IMR-90 (cell line): ENCODE data around the gene ACVR1B. TPM values are rescaled to one million over a fixed set of nuclear protein-coding genes. Genes with fewer than 3 reads are reported as not detected.

Source experiments
- ATAC-seq: fragments of 200-7000 bp; cut with Tn5 transposase; 2 replicates; pipeline ENCODE4 v1.9.1; 2020; ENCODE audit warnings: low read depth, mild to moderate bottlenecking, moderate library complexity
- BruUV-seq: library from RNA; stranded (reverse); fragments of 400-500 nt; replicated peaks from 2 replicates; lab custom pipeline; 2021; lab: Mats Ljungman, UMichigan
- CTCF ChIA-PET: fragments of 300-600 bp; formaldehyde crosslinking; extraction: SDS; loops from one replicate; lab custom pipeline; 2021; ENCODE audit warnings: antibody characterized with exemption; lab: Yijun Ruan, JAX
- POLR2A ChIA-PET: fragments of 300-600 bp; sonication (Branson Sonifier 250); formaldehyde crosslinking; loops from one replicate; lab custom pipeline; 2022; ENCODE audit warnings: antibody characterized with exemption; ENCODE audit not compliant: unreplicated experiment; lab: Charles Lee
- DNase-seq: peaks from one replicate; pipeline ENCODE4 v3.0.0; 2013
- H2AFZ ChIP-seq: replicated peaks from 2 replicates; pipeline ENCODE3; 2013; ENCODE audit warnings: low read length, mild to moderate bottlenecking; ENCODE audit not compliant: poor library complexity
- H2AK5ac ChIP-seq: 2 replicates; pipeline ENCODE4 v1.6.1; 2013; ENCODE audit warnings: low read depth, low read length, inconsistent platforms
- H2AK9ac ChIP-seq: replicated peaks from 2 replicates; pipeline ENCODE3; 2013; ENCODE audit warnings: mild to moderate bottlenecking, low read depth, low read length, moderate library complexity; ENCODE audit not compliant: poor library complexity
- H2BK120ac ChIP-seq: 2 replicates; pipeline ENCODE4 v1.6.1; 2013; ENCODE audit warnings: low read depth, low read length, inconsistent platforms
- H2BK15ac ChIP-seq: 3 replicates; pipeline ENCODE4 v1.6.1; 2013; ENCODE audit warnings: low read depth, low read length, inconsistent platforms
- H2BK20ac ChIP-seq: 2 replicates; pipeline ENCODE4 v1.6.1; 2013; ENCODE audit warnings: low read depth, mild to moderate bottlenecking, inconsistent platforms, low read length, moderate library complexity
- H2BK5ac ChIP-seq: 2 replicates; pipeline ENCODE4 v1.6.1; 2013; ENCODE audit warnings: mild to moderate bottlenecking, low read depth, low read length, inconsistent platforms; ENCODE audit not compliant: poor library complexity, severe bottlenecking
- H3K14ac ChIP-seq: replicated peaks from 2 replicates; pipeline ENCODE4 v1.6.1; 2013; ENCODE audit warnings: low read depth, low read length, inconsistent platforms
- H3K18ac ChIP-seq: 2 replicates; pipeline ENCODE4 v1.6.1; 2013; ENCODE audit warnings: low read depth, low read length, control low read depth
- H3K23ac ChIP-seq: 2 replicates; pipeline ENCODE4 v1.6.1; 2013; ENCODE audit warnings: low read depth, low read length, inconsistent platforms
- H3K27ac ChIP-seq: 2 replicates; pipeline ENCODE4 v1.5.1; 2013; ENCODE audit warnings: mild to moderate bottlenecking, control low read depth, low read length; ENCODE audit not compliant: insufficient read depth
- H3K27me3 ChIP-seq: 2 replicates; pipeline ENCODE4 v1.6.1; 2013; ENCODE audit warnings: low read length; ENCODE audit not compliant: control insufficient read depth, insufficient read depth
- H3K36me3 ChIP-seq: 2 replicates; pipeline ENCODE4 v1.6.1; 2013; ENCODE audit warnings: low read length, mixed read lengths; ENCODE audit not compliant: control insufficient read depth, insufficient read depth
- H3K4ac ChIP-seq: 2 replicates; pipeline ENCODE4 v1.6.1; 2013; ENCODE audit warnings: low read depth, low read length, inconsistent platforms
- H3K4me1 ChIP-seq: 2 replicates; pipeline ENCODE4 v1.6.1; 2013; ENCODE audit warnings: low read length, mixed read lengths; ENCODE audit not compliant: control insufficient read depth, insufficient read depth
- H3K4me2 ChIP-seq: 2 replicates; pipeline ENCODE4 v1.6.1; 2013; ENCODE audit warnings: low read depth, mild to moderate bottlenecking, control low read depth, low read length, moderate library complexity
- H3K4me3 ChIP-seq: 2 replicates; pipeline ENCODE4 v1.5.1; 2013; ENCODE audit warnings: low read depth, mild to moderate bottlenecking, control low read depth, low read length, moderate library complexity; ENCODE audit not compliant: insufficient read depth
- H3K56ac ChIP-seq: 2 replicates; pipeline ENCODE4 v1.6.1; 2013; ENCODE audit warnings: low read length, inconsistent platforms; ENCODE audit not compliant: insufficient read depth; ENCODE audit errors: extremely low read depth
- H3K79me1 ChIP-seq, 2 experiments: 2 replicates each; pipeline ENCODE4 v1.6.1; 2013; ENCODE audit warnings: low read length in 2 of 2, inconsistent platforms in 1 of 2, low read depth in 1 of 2
- H3K9ac ChIP-seq: 2 replicates; pipeline ENCODE4 v1.6.1; 2013; ENCODE audit warnings: low read depth, low read length, control low read depth
- H3K9me1 ChIP-seq: 2 replicates; pipeline ENCODE4 v1.6.1; 2013; ENCODE audit warnings: low read length, inconsistent platforms; ENCODE audit not compliant: insufficient read depth
- H3K9me3 ChIP-seq: 2 replicates; pipeline ENCODE4 v1.6.1; 2013; ENCODE audit warnings: low read length; ENCODE audit not compliant: control insufficient read depth, insufficient read depth
- H4K20me1 ChIP-seq: 2 replicates; pipeline ENCODE4 v1.6.1; 2013; ENCODE audit warnings: low read length, inconsistent platforms; ENCODE audit not compliant: insufficient read depth
- H4K5ac ChIP-seq: 2 replicates; pipeline ENCODE4 v1.6.1; 2013; ENCODE audit warnings: mild to moderate bottlenecking, low read depth, low read length, control low read depth
- H4K8ac ChIP-seq, 2 experiments: 2 replicates each; pipeline ENCODE4 v1.6.1; 2013; ENCODE audit warnings: low read depth in 2 of 2, low read length in 2 of 2, control low read depth in 1 of 2, inconsistent platforms in 1 of 2
- H4K91ac ChIP-seq: 2 replicates; pipeline ENCODE4 v1.6.1; 2013; ENCODE audit warnings: low read depth, low read length, inconsistent platforms; ENCODE audit not compliant: insufficient read depth
- BHLHE40 ChIP-seq: fragments of 150-350 bp; IDR thresholded peaks from 2 replicates; pipeline ENCODE4 v1.6.1; 2016; ENCODE audit warnings: mild to moderate bottlenecking, low read depth, low read length
- CEBPB ChIP-seq: IDR thresholded peaks from 2 replicates; pipeline ENCODE4 v1.6.1; 2012; ENCODE audit warnings: low read depth, low read length, improper control_type of control experiment
- CHD1 ChIP-seq: IDR thresholded peaks from 2 replicates; pipeline ENCODE4 v1.6.1; 2012; ENCODE audit warnings: low read depth, low read length, improper control_type of control experiment
- FOS ChIP-seq: fragments of 150-350 bp; IDR thresholded peaks from 2 replicates; pipeline ENCODE4 v1.6.1; 2016; ENCODE audit warnings: low read depth, low read length
- MAFK ChIP-seq: IDR thresholded peaks from 2 replicates; pipeline ENCODE4 v1.6.1; 2012; ENCODE audit warnings: low read depth, low read length, improper control_type of control experiment
- MAZ ChIP-seq: IDR thresholded peaks from 2 replicates; pipeline ENCODE4 v1.6.1; 2012; ENCODE audit warnings: low read depth, mild to moderate bottlenecking, low read length, improper control_type of control experiment, moderate library complexity, borderline replicate concordance
- MXI1 ChIP-seq: IDR thresholded peaks from 2 replicates; pipeline ENCODE4 v1.6.1; 2012; ENCODE audit warnings: low read depth, mild to moderate bottlenecking, low read length, moderate library complexity, borderline replicate concordance
- NFE2L2 ChIP-seq: fragments of 150-350 bp; IDR thresholded peaks from 2 replicates; pipeline ENCODE4 v1.6.1; 2016; ENCODE audit warnings: low read depth, mild to moderate bottlenecking, low read length
- RAD21 ChIP-seq: IDR thresholded peaks from 2 replicates; pipeline ENCODE4 v1.6.1; 2012; ENCODE audit warnings: low read length, improper control_type of control experiment
- RCOR1 ChIP-seq: IDR thresholded peaks from 2 replicates; pipeline ENCODE4 v1.6.1; 2012; ENCODE audit warnings: mild to moderate bottlenecking, low read length, improper control_type of control experiment; ENCODE audit not compliant: insufficient replicate concordance
- RFX5 ChIP-seq: IDR thresholded peaks from 2 replicates; pipeline ENCODE4 v1.8.0; 2012; ENCODE audit warnings: low read depth, mild to moderate bottlenecking, low read length, moderate library complexity
- SMC3 ChIP-seq: fragments of 150-350 bp; IDR thresholded peaks from 2 replicates; pipeline ENCODE4 v1.6.1; 2016; ENCODE audit warnings: low read depth, mild to moderate bottlenecking, antibody characterized with exemption, low read length, moderate library complexity
- WGBS, 2 experiments: methylation state at CpG; one replicate each; pipeline versions ENCODE4 v1.1.5 to v1.1.7; 2013; ENCODE audit warnings: missing lambda C conversion rate in 2 of 2; ENCODE audit not compliant: insufficient read length in 1 of 2; ENCODE audit errors: extremely low coverage in 2 of 2; 5-methylcytosine and 5-hydroxymethylcytosine counted together
- dilution Hi-C: fragments of 300-500 bp; cut with HindIII; formaldehyde crosslinking; loops from one replicate; pipeline ENCODE4 v1.14.3; 2018; ENCODE audit warnings: low sequenced_read_pairs; ENCODE audit not compliant: unreplicated experiment
- in situ Hi-C: fragments of 300-500 bp; cut with MboI; formaldehyde crosslinking; loops from 3 replicates; pipeline ENCODE4 v1.14.3; 2019; ENCODE audit warnings: low sequenced_read_pairs, inconsistent platforms, mixed read lengths
- intact Hi-C: fragments of 100-400 bp; cut with micrococcal nuclease; formaldehyde crosslinking; loops from 2 replicates; pipeline ENCODE4 v1.10.0; 2022
- polyA plus RNA-seq, 3 experiments: library from polyadenylated mRNA; depleted of rRNA; stranded (reverse); fragments of >200 nt; gene quantifications; 2 replicates each; pipeline ENCODE4 v1.2.3, GENCODE V29; 2012; ENCODE audit warnings: low replicate concordance in 1 of 3
- total RNA-seq: library from RNA; depleted of rRNA; stranded (reverse); fragments of >200 nt; gene quantifications from 2 replicates; pipeline ENCODE4 v1.2.3, GENCODE V29; 2012
- TF ChIP-seq, protein P1 (sequence below): fragments of 150-350 bp; IDR thresholded peaks from 2 replicates; pipeline ENCODE4 v1.6.1; 2016; ENCODE audit warnings: low read depth, mild to moderate bottlenecking, low read length, moderate library complexity, borderline replicate concordance
- TF ChIP-seq, protein P2 (sequence below): conservative IDR thresholded peaks from 2 replicates; pipeline ENCODE4 v1.5.1; 2012; ENCODE audit warnings: mild to moderate bottlenecking, low read depth, low read length, improper control_type of control experiment
- TF ChIP-seq, protein P3 (sequence below): fragments of 150-350 bp; IDR thresholded peaks from 2 replicates; pipeline ENCODE4 v1.6.1; 2017; ENCODE audit warnings: mild to moderate bottlenecking, antibody characterized with exemption, low read length, low read depth

Gene ACVR1B
- total and polyA plus RNA-seq, 2 of the 4 experiments (the other 2 are of a cell fraction) = 5.7 to 13.6 TPM

DNA sequence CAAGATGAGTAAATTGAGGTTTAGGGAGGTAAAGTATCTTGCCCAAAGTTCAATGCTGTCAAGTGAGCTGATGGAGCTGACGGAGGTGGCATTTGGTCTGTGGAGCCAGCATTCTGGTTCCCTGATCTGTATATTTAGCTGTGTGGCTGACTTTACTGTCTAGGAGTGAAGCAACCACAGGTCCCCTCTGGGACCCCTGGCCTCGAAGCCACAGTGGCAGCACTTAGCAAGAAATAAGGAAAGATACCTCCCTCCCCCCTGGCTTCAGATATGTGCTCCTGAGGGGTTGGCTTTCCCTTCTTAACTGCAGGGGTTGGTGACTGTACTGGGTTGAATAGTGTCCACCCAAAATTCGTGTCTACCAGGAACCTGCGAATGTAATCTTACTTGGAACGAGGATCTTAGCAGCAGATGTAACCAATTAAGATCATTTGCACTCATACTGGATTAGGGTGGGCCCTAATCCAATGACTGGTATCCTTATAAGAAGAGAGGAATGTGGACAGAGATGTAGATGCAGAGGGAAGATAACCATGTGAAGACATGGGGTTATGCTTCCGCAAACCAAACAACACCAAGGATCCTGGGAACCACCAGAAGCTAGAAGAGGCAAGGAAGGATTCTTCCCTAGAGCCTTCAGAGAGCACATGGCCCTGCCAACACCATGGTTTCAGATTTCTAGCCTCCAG is 2.0 kb upstream of the ACVR1B start:
- CTCF ChIA-PET = no interaction called here
- intact Hi-C loops = no loop called here
- Histone ChIP-seq H4K8ac (no peak overlapping the region), H3K4me3 (no peak overlapping the region), H2BK20ac (no peak overlapping the region; the same call in 1 of the 2 replicates), H3K4ac (no peak overlapping the region), H3K18ac (no peak overlapping the region), H3K9ac (no peak overlapping the region), H3K27me3 (peaks cover 23% of the 10 kb centered on the region), H4K20me1 (peaks cover 13% of the 10 kb centered on the region; the same call in 1 of the 2 replicates), H3K4me2 (no peak overlapping the region), H3K4me1 (peaks cover 2% of the 10 kb centered on the region), H2BK5ac (no peak overlapping the region), H3K14ac (no peak overlapping the region), H4K91ac (no peak overlapping the region), H3K9me1 (no peaks in the 10 kb centered on the region; the same call in 1 of the 2 replicates), H3K9me3 (peaks cover 2% of the 10 kb centered on the region; the same call in 1 of the 2 replicates), H2BK15ac (no peak overlapping the region), H2AK5ac (no peak overlapping the region), H2AK9ac (no peak overlapping the region), H3K23ac (no peak overlapping the region), H3K36me3 (no peaks in the 10 kb centered on the region), H2BK120ac (no peak overlapping the region), H3K27ac (no peak overlapping the region), H4K5ac (no peak overlapping the region), H3K56ac (no peak overlapping the region), H3K79me1 (peaks cover 18 to 25% of the 10 kb centered on the region in 2 experiments; a peak in 3 of 4 replicates), H2AFZ (no peak overlapping the region)
- in situ Hi-C loops = no loop called here
- POLR2A ChIA-PET = no interaction called here
- WGBS, 2 experiments = 80% methylated on average over 4 of the region's 6 CpGs; no CpG with 5 or more reads in 1 of the 2 experiments
- no peak for ATAC-seq
- no TSS peak for BruUV-seq
- dilution Hi-C loops = loop anchor here (25.0 kb wide), 1 partner anchor 87 kb away; no protein-coding TSS in a partner anchor
- no peak for DNase-seq
- TF ChIP-seq MXI1 (no peak), CEBPB (no peak), RCOR1 (no peak), MAZ (no peak), FOS (no peak), RAD21 (no peak), MAFK (no peak), SMC3 (no peak), CHD1 (no peak), RFX5 (no peak), NFE2L2 (no peak), BHLHE40 (no peak)
- TF ChIP-seq, protein P1, sequence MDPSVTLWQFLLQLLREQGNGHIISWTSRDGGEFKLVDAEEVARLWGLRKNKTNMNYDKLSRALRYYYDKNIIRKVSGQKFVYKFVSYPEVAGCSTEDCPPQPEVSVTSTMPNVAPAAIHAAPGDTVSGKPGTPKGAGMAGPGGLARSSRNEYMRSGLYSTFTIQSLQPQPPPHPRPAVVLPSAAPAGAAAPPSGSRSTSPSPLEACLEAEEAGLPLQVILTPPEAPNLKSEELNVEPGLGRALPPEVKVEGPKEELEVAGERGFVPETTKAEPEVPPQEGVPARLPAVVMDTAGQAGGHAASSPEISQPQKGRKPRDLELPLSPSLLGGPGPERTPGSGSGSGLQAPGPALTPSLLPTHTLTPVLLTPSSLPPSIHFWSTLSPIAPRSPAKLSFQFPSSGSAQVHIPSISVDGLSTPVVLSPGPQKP = no peak
- TF ChIP-seq, protein P2, sequence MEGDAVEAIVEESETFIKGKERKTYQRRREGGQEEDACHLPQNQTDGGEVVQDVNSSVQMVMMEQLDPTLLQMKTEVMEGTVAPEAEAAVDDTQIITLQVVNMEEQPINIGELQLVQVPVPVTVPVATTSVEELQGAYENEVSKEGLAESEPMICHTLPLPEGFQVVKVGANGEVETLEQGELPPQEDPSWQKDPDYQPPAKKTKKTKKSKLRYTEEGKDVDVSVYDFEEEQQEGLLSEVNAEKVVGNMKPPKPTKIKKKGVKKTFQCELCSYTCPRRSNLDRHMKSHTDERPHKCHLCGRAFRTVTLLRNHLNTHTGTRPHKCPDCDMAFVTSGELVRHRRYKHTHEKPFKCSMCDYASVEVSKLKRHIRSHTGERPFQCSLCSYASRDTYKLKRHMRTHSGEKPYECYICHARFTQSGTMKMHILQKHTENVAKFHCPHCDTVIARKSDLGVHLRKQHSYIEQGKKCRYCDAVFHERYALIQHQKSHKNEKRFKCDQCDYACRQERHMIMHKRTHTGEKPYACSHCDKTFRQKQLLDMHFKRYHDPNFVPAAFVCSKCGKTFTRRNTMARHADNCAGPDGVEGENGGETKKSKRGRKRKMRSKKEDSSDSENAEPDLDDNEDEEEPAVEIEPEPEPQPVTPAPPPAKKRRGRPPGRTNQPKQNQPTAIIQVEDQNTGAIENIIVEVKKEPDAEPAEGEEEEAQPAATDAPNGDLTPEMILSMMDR = no peak
- TF ChIP-seq, protein P3, sequence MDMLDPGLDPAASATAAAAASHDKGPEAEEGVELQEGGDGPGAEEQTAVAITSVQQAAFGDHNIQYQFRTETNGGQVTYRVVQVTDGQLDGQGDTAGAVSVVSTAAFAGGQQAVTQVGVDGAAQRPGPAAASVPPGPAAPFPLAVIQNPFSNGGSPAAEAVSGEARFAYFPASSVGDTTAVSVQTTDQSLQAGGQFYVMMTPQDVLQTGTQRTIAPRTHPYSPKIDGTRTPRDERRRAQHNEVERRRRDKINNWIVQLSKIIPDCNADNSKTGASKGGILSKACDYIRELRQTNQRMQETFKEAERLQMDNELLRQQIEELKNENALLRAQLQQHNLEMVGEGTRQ = no peak
